HG03442 (cell line): ENCODE results near the gene MMP20.
A peak's percentile ranks its signal among the peaks of the same experiment; 100 is the strongest.
"Not testable (repeated sequence)": the region's sequence is repeated elsewhere in the genome, so short reads cannot be mapped to it uniquely, and the experiment has no call there.

Experiments
- ATAC-seq: cut with Tn5 transposase; IDR thresholded peaks from one replicate; pipeline ENCODE4 v1.9.1; 2021; ENCODE audit warnings: mild to moderate bottlenecking, moderate library complexity; ENCODE audit not compliant: unreplicated experiment

The MMP20 gene

DNA sequence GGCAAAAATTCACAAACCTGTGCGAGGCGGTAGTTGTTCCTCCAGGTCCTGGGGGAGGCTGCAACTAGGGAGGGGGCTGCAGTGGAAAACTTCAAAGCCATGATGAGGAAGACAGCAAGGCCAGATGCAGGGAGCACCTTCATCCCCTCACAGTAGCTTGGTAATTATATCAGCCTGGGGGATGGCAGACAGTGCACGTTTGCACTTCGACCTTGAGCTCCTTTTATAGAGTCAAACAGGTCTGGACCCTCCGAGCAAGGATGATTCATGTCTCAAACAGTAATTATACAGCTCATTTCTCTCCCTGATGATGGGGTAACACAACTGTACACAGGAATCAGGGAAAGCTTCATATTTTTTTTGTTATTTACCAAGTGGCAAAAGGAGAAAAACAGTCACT lies at the start of gene MMP20:
Gene MMP20, minus strand, starts transcription at position 156 of the 400 bp plus-strand sequence. Its CDS starts 13 bp downstream, at position 143.
- ATAC-seq, result no peak

DNA sequence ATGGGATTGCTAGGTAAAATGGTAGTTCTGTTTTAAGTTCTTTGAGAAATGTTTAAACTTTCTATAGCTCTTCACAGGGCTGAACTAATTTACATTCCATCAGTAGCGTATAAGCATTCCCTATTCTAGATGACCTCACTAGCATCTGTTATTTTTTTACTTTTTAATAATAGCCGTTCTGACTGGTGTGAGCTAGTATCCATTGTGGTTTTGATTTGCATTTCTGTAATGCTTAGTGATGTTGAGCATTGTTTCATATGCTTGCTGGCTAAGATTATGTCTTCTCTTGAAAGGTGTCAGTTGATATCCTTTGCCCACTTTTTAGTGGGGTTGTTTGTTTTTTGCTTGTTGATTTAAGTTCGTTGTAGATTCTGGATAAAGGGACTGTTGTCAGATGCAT lies 44.5 kb upstream of the MMP20 start:
- ATAC-seq, result peak; percentile 68

DNA sequence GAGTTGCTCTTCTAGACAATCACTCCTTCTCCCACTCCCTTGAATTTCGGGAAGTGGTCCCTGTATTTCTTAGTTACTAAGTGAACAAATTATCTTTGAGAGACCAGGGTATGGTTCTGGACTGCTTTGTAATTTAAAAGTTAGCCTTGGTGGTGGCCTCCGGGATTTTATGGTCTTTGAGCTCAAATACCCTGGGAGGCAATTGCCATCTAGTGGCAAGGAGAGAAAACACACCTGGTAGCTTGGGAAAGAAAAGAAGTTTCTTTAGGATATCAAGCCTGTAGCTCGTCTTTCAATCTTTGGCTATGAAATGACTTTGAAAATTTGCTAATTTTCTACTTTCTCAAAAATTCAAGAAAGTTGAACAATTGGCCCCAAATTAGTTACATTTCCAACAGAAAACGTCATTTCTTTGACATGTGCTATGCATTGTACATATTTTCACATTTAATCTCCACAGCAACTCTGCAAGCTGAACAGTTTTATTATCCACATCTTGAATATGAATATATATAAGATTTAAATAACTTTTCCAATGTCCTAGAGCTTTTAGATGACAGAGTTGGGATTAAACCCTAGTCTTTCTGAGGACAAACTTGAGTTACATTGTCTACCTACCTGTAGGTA lies 41.3 kb upstream of the MMP20 start:
- peak; percentile 60 for ATAC-seq

- no peak for ATAC-seq
Measured at GRCh38 chr11:102664001-102664752, 39.0 kb upstream of the MMP20 start.

GRCh38 chr11:102662607-102663006 lies 37.5 kb upstream of the MMP20 start:
- no peak for ATAC-seq

GRCh38 chr11:102661040-102661439 lies 35.9 kb upstream of the MMP20 start:
- ATAC-seq, result no peak

DNA sequence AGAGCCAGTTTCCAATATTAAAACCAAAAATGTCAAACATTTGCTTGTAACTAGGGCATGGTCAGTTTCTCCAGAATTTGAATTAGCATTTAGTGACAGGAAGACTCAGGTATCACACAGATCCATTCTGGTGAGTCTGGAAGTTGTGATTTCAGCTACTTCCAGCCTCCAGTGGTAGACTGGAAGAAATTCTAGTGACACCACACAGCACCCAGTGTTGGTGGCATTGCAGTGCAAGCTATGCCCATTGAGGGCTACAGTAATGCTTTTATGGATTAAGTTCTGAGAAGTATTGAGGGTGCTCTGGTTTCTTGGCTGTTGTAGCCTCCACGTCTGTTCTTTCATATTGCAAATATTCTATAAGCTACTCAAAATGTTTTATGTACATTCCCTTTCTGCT lies 31.4 kb upstream of the MMP20 start:
- ATAC-seq, result no peak

DNA sequence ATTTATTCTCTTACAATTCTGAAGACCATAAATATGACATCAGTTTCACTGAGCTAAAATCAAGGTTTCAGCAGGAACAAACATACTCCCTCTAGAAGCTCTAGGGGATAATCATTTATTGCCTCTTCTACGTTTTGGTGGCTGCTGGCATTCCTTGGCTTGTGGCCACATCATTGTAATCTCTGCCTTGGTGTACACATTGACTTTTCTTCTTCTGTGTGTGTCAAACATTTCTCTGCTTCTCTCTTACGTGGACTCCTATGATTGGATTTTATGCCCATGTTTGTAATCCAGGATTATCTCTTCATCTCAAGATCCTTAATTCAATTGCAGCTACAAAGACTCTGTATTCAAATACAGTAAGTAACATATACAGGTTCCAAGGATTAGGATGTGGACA lies 30.4 kb upstream of the MMP20 start:
- no peak for ATAC-seq

- ATAC-seq, result no peak
Measured at GRCh38 chr11:102654761-102655160, 29.6 kb upstream of the MMP20 start.

DNA sequence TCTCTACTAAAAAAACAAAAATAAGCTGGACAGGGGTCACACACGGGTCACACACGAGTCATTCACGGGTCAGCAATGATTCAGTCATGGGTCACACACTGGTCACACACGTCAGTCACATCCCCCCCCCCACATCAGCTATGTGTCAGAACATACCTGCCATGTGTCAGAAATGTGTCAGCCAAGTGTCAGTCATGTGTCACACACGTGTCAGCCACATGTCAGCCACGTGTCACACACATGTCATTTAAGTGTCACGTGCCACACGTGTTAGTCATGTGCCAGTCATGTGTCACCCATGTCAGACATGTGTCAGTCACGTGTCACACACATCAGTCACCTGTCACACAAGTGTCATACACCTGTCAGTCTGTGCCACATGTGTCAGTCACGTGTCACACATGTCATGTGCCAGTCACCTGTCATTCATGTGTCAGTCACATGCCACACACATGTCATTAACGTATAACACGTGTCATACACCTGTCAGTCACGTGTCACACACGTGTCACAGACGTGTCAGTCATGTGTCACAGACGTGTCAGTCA lies 28.7 kb upstream of the MMP20 start:
- no peak for ATAC-seq

GRCh38 chr11:102647430-102647829 lies 22.3 kb upstream of the MMP20 start:
- ATAC-seq, result no peak

GRCh38 chr11:102643941-102644340 lies 18.8 kb upstream of the MMP20 start:
- no peak for ATAC-seq

DNA sequence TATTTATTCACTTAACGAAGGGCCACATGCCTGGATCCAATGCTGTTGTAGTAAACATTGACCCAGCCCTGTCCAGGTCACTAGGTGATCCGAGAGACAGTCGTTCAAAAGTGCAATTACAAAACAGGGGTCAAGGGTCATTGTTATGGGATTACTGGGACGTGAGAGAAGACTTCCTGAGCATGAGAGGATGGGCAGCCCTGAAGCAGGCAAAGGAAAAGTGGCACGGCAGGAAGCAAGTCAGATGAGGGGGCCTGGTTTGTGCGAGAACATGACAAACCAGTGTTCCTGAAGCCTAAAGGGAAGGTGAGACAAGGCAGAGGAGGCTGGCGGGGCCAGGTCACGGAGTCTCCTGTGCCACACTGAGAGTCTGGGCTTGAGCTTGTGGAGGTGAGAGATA lies 15.8 kb upstream of the MMP20 start:
- ATAC-seq, result no peak

DNA sequence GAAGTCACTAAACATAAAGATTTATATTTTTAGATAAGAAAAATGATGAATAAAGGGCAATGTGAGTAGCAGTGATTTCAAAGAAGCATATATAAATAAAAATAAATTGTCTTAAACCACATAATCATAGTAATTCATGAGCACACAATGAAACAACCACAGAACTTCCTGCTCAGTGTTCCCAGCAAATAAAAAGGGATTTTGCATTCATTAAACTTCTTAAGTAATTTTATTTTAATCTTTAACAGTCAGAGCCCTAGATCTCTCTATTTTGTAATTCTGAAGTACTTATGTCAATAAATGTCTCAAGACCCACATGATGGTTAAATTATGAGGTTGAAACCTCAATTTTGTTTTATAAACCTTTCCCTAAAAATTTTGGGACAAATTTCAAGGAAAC lies 14.5 kb upstream of the MMP20 start:
- ATAC-seq, result no peak

DNA sequence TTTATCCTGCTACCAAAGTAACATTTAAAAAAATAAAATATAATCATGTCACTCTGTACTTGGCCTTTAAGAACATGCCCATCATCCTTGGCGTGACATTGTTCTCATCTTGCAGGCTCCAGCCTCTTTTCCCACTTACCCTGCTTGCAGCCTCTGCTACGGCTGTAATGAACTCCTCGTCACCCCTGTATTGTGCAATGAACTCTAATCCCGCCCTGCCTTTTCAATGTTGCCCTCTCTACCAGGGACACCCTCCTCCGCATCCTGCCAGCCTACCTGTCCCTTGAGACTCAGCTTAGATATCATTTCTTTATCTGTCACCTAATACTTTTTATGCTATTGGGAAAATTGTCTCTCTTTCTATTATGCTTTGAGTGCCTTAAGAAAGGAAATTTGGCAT lies 12.6 kb upstream of the MMP20 start:
- no peak for ATAC-seq

DNA sequence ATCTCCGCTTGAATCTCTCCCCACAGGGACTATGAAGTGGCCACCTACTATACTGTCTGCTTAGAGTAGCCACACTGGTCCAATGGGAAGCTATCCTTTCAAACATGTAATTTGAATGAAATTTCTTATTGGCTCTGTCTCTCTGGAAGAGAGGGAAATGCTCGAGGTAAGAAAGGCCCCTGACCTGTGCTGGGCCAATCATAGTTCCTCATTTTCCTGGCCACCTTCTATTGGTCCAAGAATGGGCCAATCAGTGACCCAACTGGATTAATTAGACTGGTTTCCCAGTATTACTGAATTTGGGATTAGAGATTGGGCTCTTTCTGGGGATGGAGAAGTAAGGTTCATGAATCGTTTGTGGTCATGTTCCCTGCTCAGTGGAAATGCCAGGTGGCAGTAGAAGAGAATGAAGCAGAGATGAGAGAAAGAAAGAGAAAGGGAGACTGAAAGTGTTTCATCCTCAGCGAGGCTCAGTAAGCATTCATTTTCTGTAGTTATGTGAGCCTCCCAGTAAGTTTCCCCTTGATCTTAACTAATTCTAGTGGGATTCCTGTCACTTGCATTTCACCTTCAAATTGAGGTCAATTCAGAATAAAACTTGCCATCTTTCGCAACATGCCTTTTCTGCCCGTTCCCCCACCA lies 8.4 kb upstream of the MMP20 start:
- no peak for ATAC-seq

- no peak for ATAC-seq
Measured at GRCh38 chr11:102632026-102632425, 6.9 kb upstream of the MMP20 start.

GRCh38 chr11:102630598-102631448 lies 5.7 kb upstream of the MMP20 start:
- no peak for ATAC-seq

GRCh38 chr11:102629908-102630307 lies 4.8 kb upstream of the MMP20 start:
- not testable (repeated sequence) for ATAC-seq

DNA sequence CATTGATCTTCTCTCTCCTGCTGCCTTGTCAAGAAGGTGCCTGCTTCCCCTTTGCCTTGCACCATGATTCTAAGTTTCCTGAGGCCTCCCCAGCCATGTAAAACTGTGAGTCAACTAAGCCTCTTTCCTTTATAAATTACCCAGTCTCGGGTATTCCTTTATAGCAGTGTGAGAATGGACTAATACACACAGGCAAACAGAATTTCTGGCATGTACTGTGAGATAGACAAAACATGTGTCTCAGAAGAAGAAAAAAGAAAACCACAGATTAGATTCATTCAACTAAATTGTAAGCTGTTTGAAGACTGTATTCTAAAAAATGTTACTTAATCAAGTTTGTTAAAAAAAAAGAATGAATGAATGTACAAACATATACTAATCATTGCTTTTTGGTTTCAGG lies 1.5 kb upstream of the MMP20 start:
- ATAC-seq, result no peak

DNA sequence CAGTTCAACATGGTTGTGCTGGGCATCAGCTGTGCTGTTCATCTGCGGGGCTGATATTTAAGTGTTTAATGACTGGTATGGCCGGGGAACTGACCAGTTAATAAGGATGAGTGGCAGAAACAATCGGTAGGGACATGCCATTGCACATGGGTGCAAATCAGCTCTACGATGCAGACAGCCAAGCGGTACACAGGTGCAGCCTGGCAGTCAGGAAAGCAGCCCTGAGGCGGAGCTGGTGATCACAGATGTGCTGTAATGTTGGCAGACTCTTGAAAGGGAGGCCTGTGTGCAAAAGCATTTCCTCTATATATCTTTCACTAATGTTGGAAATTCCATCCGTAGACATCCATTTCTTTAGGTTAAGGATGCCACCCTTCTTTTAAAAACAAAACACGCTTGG lies 1.1 kb downstream of the MMP20 start:
- no peak for ATAC-seq
